HEK293 (cell line): Measurements from ENCODE around the gene CALML4.
"Not testable (repeated sequence)": the region's sequence is repeated elsewhere in the genome, so short reads cannot be mapped to it uniquely, and the experiment has no call there.

Experiments
- CTCF ChIA-PET: fragments of 350-600 bp; formaldehyde crosslinking; extraction: SDS; loops from one replicate; lab custom pipeline; 2021; ENCODE audit warnings: antibody characterized with exemption; lab: Yijun Ruan, JAX
- POLR2A ChIA-PET: fragments of 300-600 bp; formaldehyde crosslinking; extraction: SDS; loops from one replicate; lab custom pipeline; 2020; ENCODE audit warnings: antibody characterized with exemption, inconsistent platforms; lab: Yijun Ruan, JAX
- H3K27ac ChIP-seq: fragments of 200-500 bp; sonication (Bioruptor generic); 2 replicates; pipeline ENCODE4 v1.5.1; 2014; ENCODE audit warnings: low read depth, low read length, control low read depth, inconsistent platforms; ENCODE audit errors: extremely low read depth
- H3K36me3 ChIP-seq, 2 experiments: fragments of 200-500 bp in 1 of 2; sonication (Bioruptor generic) in 1 of 2; 1 replicate in 1 of 2; 2 replicates in 1 of 2; pipeline ENCODE4 v1.5.1; 2014 to 2017; ENCODE audit warnings: inconsistent platforms in 2 of 2, low read length in 2 of 2; ENCODE audit not compliant: control insufficient read depth in 2 of 2, insufficient read depth in 1 of 2
- H3K4me1 ChIP-seq: fragments of 200-500 bp; sonication (Bioruptor generic); 2 replicates; pipeline ENCODE4 v1.5.1; 2014; ENCODE audit warnings: mild to moderate bottlenecking, low read length, inconsistent platforms; ENCODE audit not compliant: control insufficient read depth, insufficient read depth
- H3K4me3 ChIP-seq: 2 replicates; pipeline ENCODE4 v1.5.1; 2011; ENCODE audit warnings: low read depth, mild to moderate bottlenecking, control low read depth, low read length, moderate library complexity
- H3K9me3 ChIP-seq: fragments of 200-500 bp; sonication (Bioruptor generic); 2 replicates; pipeline ENCODE4 v1.5.1; 2014; ENCODE audit warnings: low read depth, low read length, inconsistent platforms; ENCODE audit not compliant: control insufficient read depth, insufficient read depth
- INSM2 ChIP-seq: fragments of 450-650 bp; formaldehyde crosslinking; IDR thresholded peaks from 2 replicates; pipeline ENCODE4 v1.5.1; 2016; ENCODE audit warnings: missing biosample characterization, missing genetic modification characterization
- ZFHX2 ChIP-seq: fragments of 450-650 bp; formaldehyde crosslinking; conservative IDR thresholded peaks from 2 replicates; pipeline ENCODE4 v1.5.1; 2016; ENCODE audit warnings: missing biosample characterization, missing genetic modification characterization
- ZFP41 ChIP-seq: fragments of 450-650 bp; formaldehyde crosslinking; IDR thresholded peaks from 2 replicates; pipeline ENCODE4 v1.5.1; 2016; ENCODE audit warnings: missing biosample characterization, missing genetic modification characterization, borderline replicate concordance
- ZIC2 ChIP-seq: fragments of 450-650 bp; formaldehyde crosslinking; IDR thresholded peaks from 2 replicates; pipeline ENCODE4 v1.5.1; 2016; ENCODE audit warnings: missing biosample characterization, missing genetic modification characterization
- ZNF211 ChIP-seq: fragments of 450-650 bp; formaldehyde crosslinking; IDR thresholded peaks from 2 replicates; pipeline ENCODE4 v1.5.1; 2016; ENCODE audit warnings: low read depth, missing biosample characterization, missing genetic modification characterization
- ZNF658 ChIP-seq: fragments of 450-650 bp; formaldehyde crosslinking; IDR thresholded peaks from 2 replicates; pipeline ENCODE4; 2016; ENCODE audit warnings: missing biosample characterization, missing genetic modification characterization
- ZNF670 ChIP-seq: fragments of 450-650 bp; formaldehyde crosslinking; IDR thresholded peaks from 2 replicates; pipeline ENCODE4 v1.5.1; 2016; ENCODE audit warnings: missing biosample characterization, missing genetic modification characterization, low read depth
- TF ChIP-seq, protein P1 (sequence below): fragments of 450-650 bp; formaldehyde crosslinking; IDR thresholded peaks from 2 replicates; pipeline ENCODE4 v1.5.1; 2016; ENCODE audit warnings: missing biosample characterization, missing genetic modification characterization
- TF ChIP-seq, protein P2 (sequence below): fragments of 450-650 bp; formaldehyde crosslinking; IDR thresholded peaks from 2 replicates; pipeline ENCODE4 v1.5.1; 2016; ENCODE audit warnings: missing biosample characterization, missing genetic modification characterization

The CALML4 gene

GRCh38 chr15:68204361-68204760 lies 771 bp downstream of the CALML4 start (continued):
- TF ChIP-seq, protein P1, sequence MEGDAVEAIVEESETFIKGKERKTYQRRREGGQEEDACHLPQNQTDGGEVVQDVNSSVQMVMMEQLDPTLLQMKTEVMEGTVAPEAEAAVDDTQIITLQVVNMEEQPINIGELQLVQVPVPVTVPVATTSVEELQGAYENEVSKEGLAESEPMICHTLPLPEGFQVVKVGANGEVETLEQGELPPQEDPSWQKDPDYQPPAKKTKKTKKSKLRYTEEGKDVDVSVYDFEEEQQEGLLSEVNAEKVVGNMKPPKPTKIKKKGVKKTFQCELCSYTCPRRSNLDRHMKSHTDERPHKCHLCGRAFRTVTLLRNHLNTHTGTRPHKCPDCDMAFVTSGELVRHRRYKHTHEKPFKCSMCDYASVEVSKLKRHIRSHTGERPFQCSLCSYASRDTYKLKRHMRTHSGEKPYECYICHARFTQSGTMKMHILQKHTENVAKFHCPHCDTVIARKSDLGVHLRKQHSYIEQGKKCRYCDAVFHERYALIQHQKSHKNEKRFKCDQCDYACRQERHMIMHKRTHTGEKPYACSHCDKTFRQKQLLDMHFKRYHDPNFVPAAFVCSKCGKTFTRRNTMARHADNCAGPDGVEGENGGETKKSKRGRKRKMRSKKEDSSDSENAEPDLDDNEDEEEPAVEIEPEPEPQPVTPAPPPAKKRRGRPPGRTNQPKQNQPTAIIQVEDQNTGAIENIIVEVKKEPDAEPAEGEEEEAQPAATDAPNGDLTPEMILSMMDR = no peak
- TF ChIP-seq ZFHX2 (tag by site-specific recombination) = no peak
- TF ChIP-seq, protein P2, sequence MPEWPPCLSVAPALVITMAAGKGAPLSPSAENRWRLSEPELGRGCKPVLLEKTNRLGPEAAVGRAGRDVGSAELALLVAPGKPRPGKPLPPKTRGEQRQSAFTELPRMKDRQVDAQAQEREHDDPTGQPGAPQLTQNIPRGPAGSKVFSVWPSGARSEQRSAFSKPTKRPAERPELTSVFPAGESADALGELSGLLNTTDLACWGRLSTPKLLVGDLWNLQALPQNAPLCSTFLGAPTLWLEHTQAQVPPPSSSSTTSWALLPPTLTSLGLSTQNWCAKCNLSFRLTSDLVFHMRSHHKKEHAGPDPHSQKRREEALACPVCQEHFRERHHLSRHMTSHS (tag by site-specific recombination) = no peak

DNA sequence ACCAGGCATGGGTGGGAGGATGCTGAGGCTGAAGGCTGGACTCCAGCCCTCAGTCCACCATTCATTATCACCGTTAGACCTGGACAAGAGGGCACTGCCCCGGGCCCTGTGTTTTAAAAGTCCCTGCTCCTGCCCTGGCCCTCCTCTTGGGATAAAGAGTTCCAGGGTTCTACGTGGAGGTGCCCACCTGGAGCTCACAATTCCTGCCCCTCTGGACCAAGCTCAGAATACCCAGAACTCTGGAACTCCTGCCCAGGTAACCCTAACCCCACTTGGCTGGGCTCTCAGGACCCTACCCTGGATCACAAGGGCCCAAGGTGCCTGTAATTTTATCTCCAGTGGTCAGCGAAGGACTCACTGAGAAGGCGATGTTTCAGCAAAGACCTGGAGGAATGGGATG lies 1.2 kb downstream of the CALML4 start:
- no peak for TF ChIP-seq ZFP41 (tag by site-specific recombination)
- TF ChIP-seq INSM2 (tag by site-specific recombination) = no peak
- ChIA-PET POLR2A (no interaction called here), CTCF (no interaction called here)
- peaks cover 0 to 16% of the 10 kb centered on the region in 2 experiments; a peak in 2 of 3 replicates for H3K36me3 ChIP-seq
- no peak overlapping the region for H3K27ac ChIP-seq
- H3K9me3 ChIP-seq = no peaks in the 10 kb centered on the region
- H3K4me1 ChIP-seq = no peaks in the 10 kb centered on the region
- no peak overlapping the region for H3K4me3 ChIP-seq

GRCh38 chr15:68203486-68203885 lies 1.6 kb downstream of the CALML4 start:
- POLR2A ChIA-PET = no interaction called here
- H3K27ac ChIP-seq = no peak overlapping the region

GRCh38 chr15:68202994-68203393 lies 2.1 kb downstream of the CALML4 start:
- H3K4me1 ChIP-seq, H3K9me3 ChIP-seq, H3K36me3 ChIP-seq, POLR2A ChIA-PET, H3K4me3 ChIP-seq, H3K27ac ChIP-seq: not testable (repeated sequence)
- CTCF ChIA-PET = interaction anchor here (0.6 to 2.2 kb wide), 3 partner anchors 9 to 50 kb away, joined by 3 to 9 read pairs (median 4); no protein-coding TSS in a partner anchor

More at GRCh38 chr15:68203486-68203885, 1.6 kb downstream of the CALML4 start:
- Histone ChIP-seq H3K4me3 (no peak overlapping the region), H3K36me3 (peaks cover 0 to 12% of the 10 kb centered on the region in 2 experiments; a peak in 2 of 3 replicates), H3K9me3 (no peaks in the 10 kb centered on the region), H3K4me1 (no peaks in the 10 kb centered on the region)
- CTCF ChIA-PET = interaction anchor here (0.6 to 2.2 kb wide), 2 partner anchors 8 to 50 kb away, joined by 4 to 9 read pairs; no protein-coding TSS in a partner anchor
- TF ChIP-seq ZNF211 (tag by site-specific recombination) (no peak), ZNF658 (tag by site-specific recombination) (no peak)

DNA sequence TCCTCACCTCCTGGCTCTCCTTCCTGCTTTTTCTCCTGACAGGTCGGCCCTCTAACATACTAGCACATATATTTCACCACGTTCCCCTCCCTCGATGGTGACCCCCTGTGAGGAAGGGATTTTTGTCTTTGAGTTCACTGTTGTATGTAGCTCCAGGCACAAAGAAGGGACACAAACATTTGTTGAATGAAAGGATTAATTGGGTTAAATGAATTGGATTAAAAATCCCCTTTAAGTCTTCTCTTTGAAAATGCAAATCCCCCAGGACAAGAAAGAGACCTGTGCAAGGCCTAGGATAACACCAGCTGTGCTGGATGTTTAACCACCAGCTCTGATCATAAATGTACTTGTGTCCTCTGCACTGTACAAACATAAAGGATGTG lies 3.3 kb downstream of the CALML4 start:
- no peak overlapping the region for H3K4me3 ChIP-seq
- H3K27ac ChIP-seq = no peak overlapping the region
- CTCF ChIA-PET = interaction anchor here (2.2 kb wide), 1 partner anchor 10 kb away, joined by 9 read pairs; no protein-coding TSS in a partner anchor
- TF ChIP-seq ZIC2 (peak; percentile 3; the same call in 1 of the 2 replicates), ZNF670 (tag by site-specific recombination) (no peak)
- POLR2A ChIA-PET = no interaction called here
- H3K4me1 ChIP-seq = no peaks in the 10 kb centered on the region
- H3K9me3 ChIP-seq = no peaks in the 10 kb centered on the region
- peaks cover 0 to 11% of the 10 kb centered on the region in 2 experiments; a peak in 2 of 3 replicates for H3K36me3 ChIP-seq
